Activated naive CD8-positive, alpha-beta T cell treated with anti-CD3 and anti-CD28 coated beads, Interleukin-2, amount 50 U/mL, for 16 hours (primary cell): ENCODE measurements around the gene ASIC2.

Source experiments
- DNase-seq: peaks from one replicate; pipeline ENCODE4 v3.0.0-alpha.2; 2020; ENCODE audit warnings: low read depth, low spot score

Gene ASIC2

GRCh38 chr17:33292981-33293867 lies at the start of gene ASIC2:
TSS of gene ASIC2 (minus strand) at chr17:33293295.
- DNase-seq: no peak

- DNase-seq: no peak
Observed at GRCh38 chr17:33342025-33342424, 48.9 kb upstream of the ASIC2 start.

GRCh38 chr17:33338242-33338641 lies 45.1 kb upstream of the ASIC2 start:
- DNase-seq: no peak

- no peak for DNase-seq
Observed at GRCh38 chr17:33335491-33336173, 42.5 kb upstream of the ASIC2 start.

- DNase-seq: no peak
Observed at GRCh38 chr17:33334703-33335102, 41.6 kb upstream of the ASIC2 start.

GRCh38 chr17:33330877-33331276 lies 37.8 kb upstream of the ASIC2 start:
- DNase-seq: no peak

- no peak for DNase-seq
Observed at GRCh38 chr17:33328129-33328528, 35.0 kb upstream of the ASIC2 start.

GRCh38 chr17:33324736-33325135 lies 31.6 kb upstream of the ASIC2 start:
- DNase-seq: no peak

DNA sequence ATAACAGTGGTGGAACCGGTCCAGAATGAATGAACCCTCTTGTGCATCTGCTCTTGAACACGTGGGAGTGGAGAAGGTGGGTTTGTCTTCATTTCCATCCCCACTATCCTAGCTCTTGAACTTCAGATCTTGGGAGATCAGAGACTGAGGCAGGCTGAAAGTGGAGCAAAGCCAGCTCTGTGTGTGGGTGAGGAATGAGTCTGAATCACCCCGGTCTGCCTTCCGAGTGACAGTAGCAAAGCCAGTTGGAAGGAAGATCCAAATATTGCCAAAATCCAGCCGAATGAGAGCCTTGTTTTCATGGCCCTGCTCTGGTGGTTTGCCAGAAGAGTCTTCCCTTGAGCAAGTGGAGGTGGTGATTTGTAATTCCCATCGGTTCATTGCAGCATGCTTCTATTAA lies 29.0 kb upstream of the ASIC2 start:
- DNase-seq: no peak

DNA sequence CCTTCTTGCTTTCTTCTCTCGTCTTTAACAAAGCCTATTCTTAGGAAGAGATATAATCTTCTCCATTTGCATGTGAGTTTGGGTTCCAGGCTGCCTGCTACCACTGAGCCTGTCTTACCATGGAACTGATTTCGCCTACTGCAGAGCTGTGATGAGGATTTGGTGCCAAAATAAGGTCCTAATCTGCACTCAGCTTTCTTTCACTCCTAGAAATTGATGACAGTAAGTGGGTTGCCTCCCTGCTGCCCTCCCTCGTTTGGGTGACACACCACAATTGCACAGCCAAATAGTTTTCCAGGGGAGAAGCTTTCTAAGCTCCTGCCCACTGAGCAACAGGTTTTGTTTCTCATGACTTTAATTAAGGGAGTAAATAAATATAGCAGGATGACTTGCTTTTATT lies 25.1 kb upstream of the ASIC2 start:
- no peak for DNase-seq

- DNase-seq: no peak
Observed at GRCh38 chr17:33316746-33317145, 23.7 kb upstream of the ASIC2 start.

DNA sequence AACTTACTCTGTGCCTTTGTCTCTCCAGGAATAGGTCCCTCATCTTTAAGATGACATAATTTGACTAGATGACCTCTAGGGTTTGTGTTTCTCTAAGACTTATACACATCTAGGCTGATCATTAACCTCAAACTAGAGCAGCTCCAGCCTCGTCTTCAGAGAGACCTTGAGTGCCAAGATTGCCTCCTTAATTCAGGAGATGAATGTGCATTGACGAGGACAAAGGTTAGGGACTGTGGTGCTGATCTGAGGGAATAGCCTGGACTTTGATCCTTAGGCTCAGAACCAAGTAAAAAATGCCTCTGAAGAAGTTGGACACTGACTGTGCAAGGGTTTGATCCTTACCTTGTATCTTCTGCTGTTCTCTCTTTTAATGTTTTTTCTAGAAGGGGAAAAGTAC lies 17.2 kb upstream of the ASIC2 start:
- no peak for DNase-seq

- no peak for DNase-seq
Observed at GRCh38 chr17:33303254-33303653, 10.2 kb upstream of the ASIC2 start.

GRCh38 chr17:33302394-33302793 lies 9.3 kb upstream of the ASIC2 start:
- DNase-seq: no peak

- DNase-seq: no peak
Observed at GRCh38 chr17:33300241-33300640, 7.1 kb upstream of the ASIC2 start.

GRCh38 chr17:33299115-33299514 lies 6.0 kb upstream of the ASIC2 start:
- DNase-seq: no peak

GRCh38 chr17:33297643-33298042 lies 4.5 kb upstream of the ASIC2 start:
- DNase-seq: no peak

DNA sequence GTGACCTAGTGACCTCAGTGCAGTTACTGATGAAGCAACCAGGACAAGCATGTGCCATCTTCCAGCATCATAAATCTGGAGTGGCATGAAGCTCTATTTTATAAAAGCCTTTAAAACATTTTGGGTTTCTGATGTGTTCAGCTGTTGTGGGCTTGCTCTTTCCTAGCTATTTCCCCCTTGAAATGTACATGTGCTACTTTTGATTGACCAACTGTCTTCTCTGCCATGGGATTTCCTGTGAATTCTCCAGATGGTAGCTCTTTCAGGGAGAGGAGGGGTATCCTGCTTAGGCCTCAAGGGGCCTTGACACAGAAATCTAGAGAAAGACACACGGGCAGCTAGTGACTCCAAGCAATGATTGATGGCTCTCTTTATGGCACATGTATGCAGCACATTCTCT lies 1.9 kb upstream of the ASIC2 start:
- no peak for DNase-seq

DNA sequence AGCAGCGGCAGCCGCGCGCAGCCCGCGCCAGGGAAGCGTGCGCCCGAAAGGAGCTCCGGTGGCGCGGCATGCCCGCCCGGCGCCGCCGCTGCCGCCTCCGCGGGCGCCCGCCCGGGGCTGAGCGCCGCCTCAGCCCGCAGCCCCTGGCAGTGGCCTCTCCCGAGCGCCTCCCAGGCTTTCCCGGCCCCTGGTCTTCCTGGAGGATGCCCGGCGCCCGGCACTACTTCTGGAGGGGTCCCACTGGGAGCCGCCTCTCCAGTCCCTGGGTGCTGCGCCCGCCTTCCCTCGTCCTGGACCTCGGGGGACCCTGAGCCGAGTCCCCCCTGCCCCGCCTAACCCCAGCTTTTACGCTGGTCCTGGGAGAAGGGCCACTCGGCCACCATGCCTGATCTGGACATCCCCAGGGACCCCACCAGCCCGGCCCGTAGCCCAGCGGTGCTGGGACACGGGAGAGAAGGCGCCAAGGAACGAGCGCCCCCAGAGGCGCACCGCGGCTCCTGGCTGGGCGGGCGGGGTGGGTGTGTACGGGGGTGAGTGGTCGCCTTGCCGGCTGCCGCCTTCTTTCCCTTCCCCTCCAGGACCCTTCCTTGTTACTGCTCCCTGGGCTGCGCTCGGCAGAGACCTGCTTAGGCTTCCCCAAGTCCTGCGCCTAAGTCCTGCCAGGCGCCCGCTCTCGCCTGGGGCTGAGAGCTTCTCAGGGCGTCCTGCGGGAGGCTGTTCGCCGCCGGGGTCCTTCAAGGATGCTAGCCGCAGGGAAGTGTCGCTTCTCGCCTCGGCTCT lies 704 bp downstream of the ASIC2 start:
- DNase-seq: no peak

DNA sequence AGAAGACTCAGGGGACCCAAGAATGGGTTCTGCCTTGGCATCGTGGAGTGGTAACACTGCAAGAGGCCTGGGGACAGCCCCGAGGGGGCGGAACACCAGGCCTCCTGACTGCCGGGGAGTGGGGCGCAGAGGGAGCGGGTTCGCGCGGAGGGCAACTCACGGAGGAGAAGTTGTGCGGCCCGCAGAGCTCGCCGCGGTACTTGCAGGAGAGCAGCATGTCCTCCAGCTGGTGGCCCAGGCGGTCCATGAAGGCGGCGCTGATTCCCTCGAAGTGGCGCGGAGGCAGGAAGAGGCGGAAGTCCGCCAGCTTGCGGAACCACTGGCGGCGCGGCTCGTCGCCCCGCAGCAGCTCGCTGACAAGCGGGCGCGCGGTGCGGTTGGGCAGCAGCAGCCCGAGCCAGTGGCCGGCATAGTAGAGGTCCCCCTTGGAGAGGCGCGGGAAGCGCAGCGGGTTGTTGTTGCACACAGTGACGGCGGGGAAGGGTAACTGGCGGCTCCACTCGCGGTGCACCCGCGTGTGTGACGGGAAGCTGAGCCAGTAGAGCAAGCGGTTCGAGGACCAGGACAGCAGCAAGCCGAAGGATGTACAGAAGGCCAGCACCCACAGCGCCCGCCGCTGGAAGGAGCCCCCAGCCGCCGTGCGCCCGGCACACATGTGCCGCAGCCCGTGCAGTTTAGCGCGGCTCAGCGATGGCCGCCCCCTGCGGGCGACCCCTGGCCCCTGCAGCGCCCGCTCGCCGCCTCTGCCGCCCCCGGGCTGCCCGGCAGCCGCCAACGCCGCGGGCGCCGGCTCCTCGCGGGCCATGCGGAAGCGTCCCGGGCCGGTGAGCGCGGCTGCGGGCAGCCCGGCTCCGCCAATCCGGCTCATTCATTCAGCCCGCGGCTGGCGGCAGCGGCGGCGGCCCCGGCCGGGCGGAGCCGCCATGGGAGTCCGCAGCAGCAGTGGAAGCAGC lies 1.6 kb downstream of the ASIC2 start:
- no peak for DNase-seq

DNA sequence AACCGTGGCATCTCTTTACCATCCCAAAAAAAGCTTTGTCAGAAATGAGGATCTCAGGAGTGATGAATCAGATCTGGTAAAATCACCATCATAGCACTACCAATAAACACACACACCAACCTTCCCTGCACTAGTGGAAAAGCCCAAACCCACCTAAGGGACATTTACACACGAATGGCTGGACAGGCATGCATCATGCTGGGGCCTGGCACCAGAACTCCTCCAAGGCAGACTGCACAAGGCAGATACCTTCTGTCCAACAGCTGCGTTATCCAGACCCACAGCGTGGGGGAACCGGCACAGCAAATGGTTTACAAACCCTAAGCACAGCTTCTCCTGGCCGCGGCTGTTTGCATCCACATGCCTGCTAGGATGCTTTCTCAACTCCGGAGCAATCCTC lies 2.8 kb downstream of the ASIC2 start:
- DNase-seq: no peak
